H1 (cell line): ENCODE measurements around the gene OSBPL3. TPM values are rescaled to one million over a fixed set of nuclear protein-coding genes. Genes with fewer than 3 reads are reported as not detected.

Source experiments
- CTCF ChIA-PET: fragments of 300-600 bp; sonication (Branson Sonifier 250); formaldehyde crosslinking; loops from one replicate; lab custom pipeline; 2021; ENCODE audit not compliant: partially characterized antibody; lab: Charles Lee
- POLR2A ChIA-PET: fragments of 300-600 bp; sonication (Branson Sonifier 250); formaldehyde crosslinking; loops from one replicate; lab custom pipeline; 2021; ENCODE audit warnings: inconsistent platforms; ENCODE audit not compliant: partially characterized antibody; lab: Charles Lee
- DNase-seq, 2 experiments: peaks; one replicate each; pipeline versions ENCODE4 v3.0.0 to v3.0.0-alpha.2; 2010 to 2022; ENCODE audit warnings: low spot score in 2 of 2, low read depth in 1 of 2, mixed read lengths in 1 of 2
- FAIRE-seq: peaks from 2 replicates; lab custom pipeline; 2011; peaks lifted over from hg19 to GRCh38; lab: Jason Lieb, UNC
- H2AFZ ChIP-seq: 2 replicates; pipeline ENCODE4 v1.8.1; 2012; ENCODE audit warnings: low read length, inconsistent platforms
- H2AK5ac ChIP-seq: 2 replicates; pipeline ENCODE4 v1.6.1; 2013; ENCODE audit warnings: low read depth, low read length
- H2BK120ac ChIP-seq: replicated peaks from 2 replicates; pipeline ENCODE3; 2013; ENCODE audit warnings: low read depth, low read length, inconsistent platforms
- H2BK12ac ChIP-seq: 2 replicates; pipeline ENCODE4 v1.6.1; 2013; ENCODE audit warnings: low read depth, low read length
- H2BK15ac ChIP-seq: 2 replicates; pipeline ENCODE4 v1.6.1; 2013; ENCODE audit warnings: low read length
- H2BK20ac ChIP-seq: 2 replicates; pipeline ENCODE4 v1.6.1; 2013; ENCODE audit warnings: low read length
- H2BK5ac ChIP-seq: 2 replicates; pipeline ENCODE4 v1.6.1; 2013; ENCODE audit warnings: low read depth, low read length
- H3K14ac ChIP-seq: 2 replicates; pipeline ENCODE4 v1.6.1; 2013; ENCODE audit warnings: inconsistent platforms; ENCODE audit not compliant: insufficient read length
- H3K18ac ChIP-seq: 2 replicates; pipeline ENCODE4 v1.6.1; 2013; ENCODE audit warnings: low read length; ENCODE audit errors: extremely low read depth
- H3K23ac ChIP-seq: 2 replicates; pipeline ENCODE4 v1.6.1; 2013; ENCODE audit warnings: inconsistent platforms; ENCODE audit not compliant: insufficient read length
- H3K23me2 ChIP-seq: 2 replicates; pipeline ENCODE4 v1.6.1; 2013; ENCODE audit warnings: low read depth, low read length
- H3K27ac ChIP-seq: 2 replicates; pipeline ENCODE4 v1.6.1; 2011; ENCODE audit warnings: low read depth, low read length, inconsistent platforms
- H3K27me3 ChIP-seq, 4 experiments: replicated peaks in 1 of 4; 1 replicate in 1 of 4; 2 replicates in 3 of 4; pipeline versions ENCODE4 v1.6.1 to v1.8.1; 2011 to 2013; ENCODE audit warnings: low read length in 3 of 4, mild to moderate bottlenecking in 3 of 4, inconsistent platforms in 2 of 4, mixed read lengths in 2 of 4, moderate library complexity in 1 of 4; ENCODE audit not compliant: control insufficient read depth in 3 of 4, insufficient read depth in 3 of 4; ENCODE audit errors: extremely low read depth in 1 of 4
- H3K36me3 ChIP-seq, 4 experiments: 2 replicates each; pipeline versions ENCODE4 v1.6.1 to v1.8.1; 2011 to 2013; ENCODE audit warnings: mild to moderate bottlenecking in 4 of 4, low read length in 3 of 4, moderate library complexity in 2 of 4, control low read depth in 1 of 4, inconsistent platforms in 1 of 4; ENCODE audit not compliant: insufficient read depth in 4 of 4, control insufficient read depth in 2 of 4
- H3K4ac ChIP-seq: replicated peaks from 2 replicates; pipeline ENCODE3; 2013; ENCODE audit warnings: low read length, low read depth, mixed read lengths, inconsistent platforms; ENCODE audit not compliant: insufficient read length
- H3K4me1 ChIP-seq, 4 experiments: replicated peaks in 1 of 4; 1 replicate in 1 of 4; 2 replicates in 3 of 4; pipeline versions ENCODE4 v1.6.1 to v1.8.1; 2011 to 2013; ENCODE audit warnings: low read length in 3 of 4, inconsistent platforms in 2 of 4, mixed read lengths in 1 of 4; ENCODE audit not compliant: insufficient read depth in 4 of 4, control insufficient read depth in 3 of 4
- H3K4me2 ChIP-seq, 2 experiments: 2 replicates each; pipeline versions ENCODE4 v1.6.1 to v1.8.1; 2011 to 2013; ENCODE audit warnings: low read depth in 2 of 2, low read length in 2 of 2, control low read depth in 1 of 2, inconsistent platforms in 1 of 2, mild to moderate bottlenecking in 1 of 2; ENCODE audit not compliant: insufficient read depth in 1 of 2
- H3K4me3 ChIP-seq, 4 experiments: fragments of 200-600, 300-600 bp in 1 of 4; sonication (generic), shearing (Covaris generic), sonication (Bioruptor Twin) in 1 of 4; 2 replicates each; pipeline versions ENCODE4 v1.5.1 to v1.8.1; 2011 to 2016; ENCODE audit warnings: low read length in 4 of 4, low read depth in 3 of 4, control low read depth in 2 of 4, inconsistent platforms in 2 of 4, mild to moderate bottlenecking in 2 of 4, mixed read lengths in 1 of 4, moderate library complexity in 1 of 4; ENCODE audit not compliant: insufficient read depth in 2 of 4; ENCODE audit errors: extremely low read depth in 1 of 4
- H3K56ac ChIP-seq: replicated peaks from 2 replicates; pipeline ENCODE3; 2013; ENCODE audit warnings: low read depth, mild to moderate bottlenecking, mixed read lengths, low read length, inconsistent platforms; ENCODE audit not compliant: insufficient read length
- H3K79me1 ChIP-seq: 2 replicates; pipeline ENCODE4 v1.6.1; 2013; ENCODE audit warnings: low read depth, low read length, control low read depth
- H3K79me2 ChIP-seq, 2 experiments: 2 replicates each; pipeline versions ENCODE4 v1.6.1 to v1.8.1; 2012 to 2013; ENCODE audit warnings: low read length in 2 of 2, mild to moderate bottlenecking in 2 of 2, inconsistent platforms in 1 of 2; ENCODE audit not compliant: insufficient read depth in 2 of 2, control insufficient read depth in 1 of 2
- H3K9ac ChIP-seq, 4 experiments: replicated peaks in 1 of 4; 1 replicate in 1 of 4; 2 replicates in 3 of 4; pipeline versions ENCODE4 v1.6.1 to v1.8.1; 2011 to 2013; ENCODE audit warnings: low read depth in 3 of 4, low read length in 3 of 4, control low read depth in 2 of 4, mild to moderate bottlenecking in 2 of 4, moderate library complexity in 2 of 4, inconsistent platforms in 1 of 4; ENCODE audit errors: extremely low read depth in 1 of 4
- H3K9me3 ChIP-seq, 2 experiments: 2 replicates each; pipeline versions ENCODE4 v1.6.1 to v1.8.1; 2012 to 2013; ENCODE audit warnings: mild to moderate bottlenecking in 2 of 2, moderate library complexity in 2 of 2, control low read depth in 1 of 2, inconsistent platforms in 1 of 2, low read depth in 1 of 2, low read length in 1 of 2, mixed read lengths in 1 of 2; ENCODE audit not compliant: insufficient read depth in 2 of 2
- H4K20me1 ChIP-seq, 2 experiments: replicated peaks in 1 of 2; 2 replicates each; pipeline versions ENCODE3 to v1.8.1; 2011 to 2013; ENCODE audit warnings: inconsistent platforms in 2 of 2, low read length in 2 of 2, mild to moderate bottlenecking in 1 of 2; ENCODE audit not compliant: insufficient read depth in 2 of 2, control insufficient read depth in 1 of 2
- H4K5ac ChIP-seq: 2 replicates; pipeline ENCODE4 v1.6.1; 2013; ENCODE audit warnings: low read length, low read depth, mixed read lengths, inconsistent platforms; ENCODE audit not compliant: insufficient read length
- H4K8ac ChIP-seq: 2 replicates; pipeline ENCODE4 v1.8.0; 2013; ENCODE audit warnings: mild to moderate bottlenecking, moderate library complexity, low read length, inconsistent platforms; ENCODE audit not compliant: insufficient read depth; ENCODE audit errors: extremely low read depth
- H4K91ac ChIP-seq: replicated peaks from 2 replicates; pipeline ENCODE3; 2013; ENCODE audit warnings: low read length, mixed read lengths, inconsistent platforms; ENCODE audit not compliant: insufficient read length
- BACH1 ChIP-seq: IDR thresholded peaks from 2 replicates; pipeline ENCODE4 v1.6.1; 2012; ENCODE audit warnings: low read length, improper control_type of control experiment
- BCL11A ChIP-seq, 2 experiments: IDR thresholded peaks; one replicate each; pipeline ENCODE4 v1.6.1; 2011; ENCODE audit warnings: low read depth in 2 of 2, low read length in 2 of 2, mild to moderate bottlenecking in 2 of 2
- BRCA1 ChIP-seq: IDR thresholded peaks from 2 replicates; pipeline ENCODE4 v1.6.1; 2012; ENCODE audit warnings: low read depth, low read length, improper control_type of control experiment
- CREB1 ChIP-seq: IDR thresholded peaks from 2 replicates; pipeline ENCODE4 v1.6.1; 2012; ENCODE audit warnings: inconsistent platforms
- EP300 ChIP-seq, 2 experiments: IDR thresholded peaks; 1 replicate in 1 of 2; 2 replicates in 1 of 2; pipeline ENCODE4 v1.6.1; 2011 to 2012; ENCODE audit warnings: low read depth in 2 of 2, low read length in 2 of 2, mild to moderate bottlenecking in 2 of 2, borderline replicate concordance in 1 of 2, inconsistent platforms in 1 of 2, moderate library complexity in 1 of 2
- JUN ChIP-seq: IDR thresholded peaks from 2 replicates; pipeline ENCODE4 v1.6.1; 2011; ENCODE audit warnings: low read depth, mild to moderate bottlenecking, improper control_type of control experiment, low read length
- KDM1A ChIP-seq: fragments of 200-600, 300-600 bp; sonication (generic); IDR thresholded peaks from 2 replicates; pipeline ENCODE4 v1.7.1; 2016; ENCODE audit warnings: mild to moderate bottlenecking, low read length, borderline replicate concordance
- NANOG ChIP-seq: IDR thresholded peaks from 2 replicates; pipeline ENCODE4 v1.6.1; 2011; ENCODE audit warnings: low read length, low read depth, mild to moderate bottlenecking, inconsistent platforms; ENCODE audit not compliant: insufficient read depth, poor library complexity, severe bottlenecking
- RNF2 ChIP-seq: fragments of 200-900, 300-1000 bp; sonication (generic); IDR thresholded peaks from 2 replicates; pipeline ENCODE4 v1.7.1; 2016; ENCODE audit warnings: borderline replicate concordance, low read depth, mild to moderate bottlenecking, antibody characterized with exemption, low read length; ENCODE audit not compliant: poor library complexity, severe bottlenecking; ENCODE audit errors: missing control alignments
- SIRT6 ChIP-seq: IDR thresholded peaks from one replicate; pipeline ENCODE4 v1.7.1; 2012; ENCODE audit warnings: low read length, inconsistent platforms
- SP4 ChIP-seq: IDR thresholded peaks from 2 replicates; pipeline ENCODE4 v1.6.1; 2012; ENCODE audit warnings: low read length, inconsistent platforms
- TCF12 ChIP-seq: IDR thresholded peaks from 2 replicates; pipeline ENCODE4 v1.6.1; 2011; ENCODE audit warnings: low read depth, mild to moderate bottlenecking, low read length
- YY1 ChIP-seq: IDR thresholded peaks from 2 replicates; pipeline ENCODE4 v1.6.1; 2011; ENCODE audit warnings: low read depth, mild to moderate bottlenecking, low read length
- WGBS, 2 experiments: shearing (Covaris generic) in 1 of 2; methylation state at CpG; one replicate each; pipeline versions ENCODE4 v1.1.6 to v1.1.7; 2013 to 2015; ENCODE audit warnings: low lambda C conversion rate in 2 of 2, mixed read lengths in 2 of 2, inconsistent platforms in 1 of 2, low coverage in 1 of 2, missing lambda C conversion rate in 1 of 2; ENCODE audit not compliant: insufficient replicate concordance in 2 of 2, insufficient coverage in 1 of 2, insufficient read length in 1 of 2; ENCODE audit errors: extremely low coverage in 1 of 2, missing lambda C conversion rate in 1 of 2; 5-methylcytosine and 5-hydroxymethylcytosine counted together
- polyA plus RNA-seq, 7 experiments: library from polyadenylated mRNA; depleted of rRNA in 3 of 7; stranded (reverse) in 5 of 7; unstranded in 2 of 7; fragments of >200 nt in 5 of 7; fragments of 200-250 nt in 2 of 7; gene quantifications; 1 replicate in 5 of 7; 2 replicates in 1 of 7; 4 replicates in 1 of 7; pipeline versions ENCODE4 v1.2.1 to v1.2.3, GENCODE V29; 2011 to 2013; ENCODE audit warnings: missing spikeins in 2 of 7, mixed read lengths in 2 of 7
- total RNA-seq: library from RNA; stranded (reverse); fragmentation: NEBNext Ultra II Directional; extraction: Animal tissue kit (Norgen Biotek cat#: 25700); gene quantifications from 2 replicates; pipeline ENCODE4 v1.2.1, GENCODE V29; 2021

The OSBPL3 gene
- total and polyA plus RNA-seq, 2 of the 8 experiments (the other 6 are each of a cell fraction or from before 2014, with no cell fraction given) = 2.8 to 13.9 TPM

DNA sequence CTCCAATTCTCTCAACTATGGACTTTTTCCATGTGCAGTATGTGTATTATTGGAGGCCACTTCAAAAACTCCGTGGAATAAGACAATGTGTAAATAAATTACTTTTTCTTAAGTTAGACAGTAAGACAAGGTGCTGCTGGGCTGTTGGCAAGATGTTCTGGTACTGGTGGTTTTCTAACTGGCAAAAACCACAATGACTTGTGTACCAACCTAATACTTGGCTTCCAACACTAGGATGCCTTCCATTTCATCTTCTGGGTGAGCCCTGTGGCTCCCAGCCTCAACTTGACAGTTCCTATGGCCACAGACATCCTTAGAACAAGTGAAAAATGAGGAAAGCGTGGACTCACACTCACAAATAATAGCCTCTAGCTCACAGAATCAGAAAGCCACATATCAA lies 77.0 kb downstream of the OSBPL3 start:
- Histone ChIP-seq H2BK15ac (no peak overlapping the region), H3K27me3 (no peaks in the 10 kb centered on the region), H4K91ac (no peak overlapping the region), H2AK5ac (no peak overlapping the region), H3K79me1 (peaks cover 2% of the 10 kb centered on the region; the same call in 1 of the 2 replicates), H4K5ac (no peak overlapping the region), H3K56ac (no peak overlapping the region), H2BK12ac (no peak overlapping the region), H3K4me3 (no peak overlapping the region), H2BK120ac (no peak overlapping the region), H3K23me2 (no peaks in the 10 kb centered on the region; the same call in 1 of the 2 replicates), H3K9ac (no peak overlapping the region), H3K4ac (no peak overlapping the region), H2BK5ac (no peak overlapping the region), H3K36me3 (no peaks in the 10 kb centered on the region; a peak in 1 of 8 replicates), H4K20me1 (no peaks in the 10 kb centered on the region), H4K8ac (no peak overlapping the region), H3K14ac (no peak overlapping the region), H3K18ac (no peak overlapping the region), H2AFZ (no peak overlapping the region), H3K27ac (no peak overlapping the region), H3K23ac (no peak overlapping the region), H3K4me1 (no peaks in the 10 kb centered on the region; a peak in 1 of 7 replicates), H3K79me2 (no peaks in the 10 kb centered on the region), H3K9me3 (no peaks in the 10 kb centered on the region), H2BK20ac (no peak overlapping the region), H3K4me2 (no peak overlapping the region)
- ChIA-PET POLR2A (no interaction called here), CTCF (no interaction called here)
- FAIRE-seq = no peak
- WGBS, 2 experiments = 93% methylated on average over 2 of the region's 2 CpGs; no CpG with 5 or more reads in 1 of the 2 experiments
- DNase-seq = peak in 1 of 2 experiments; percentile 17
- TF ChIP-seq EP300 (IDR thresholded peaks at IDR 0.05; ENCODE audit: borderline replicate concordance in 1 of 2, low read depth in 2 of 2, low read length in 2 of 2) (no peak), SP4 (no peak), BCL11A (IDR thresholded peaks at IDR 0.05; ENCODE audit: low read depth in 2 of 2, low read length in 2 of 2) (no peak), CREB1 (no peak), BACH1 (no peak), NANOG (no peak), JUN (no peak), TCF12 (no peak), RNF2 (no peak), BRCA1 (no peak), SIRT6 (no peak), KDM1A (no peak), YY1 (no peak)
